CD8-positive, alpha-beta memory T cell (primary cell): ENCODE results near the gene TCTN1. TPM values are rescaled to one million over a fixed set of nuclear protein-coding genes. Genes with fewer than 3 reads are reported as not detected.
A peak's percentile ranks its signal among the peaks of the same experiment; 100 is the strongest.

Source experiments
- CTCF ChIA-PET: fragments of 350-600 bp; sonication (Branson Sonifier 250); formaldehyde crosslinking; loops from one replicate; lab custom pipeline; 2021; ENCODE audit warnings: antibody characterized with exemption; lab: Charles Lee
- POLR2A ChIA-PET: fragments of 350-600 bp; sonication (Branson Sonifier 250); formaldehyde crosslinking; loops from one replicate; lab custom pipeline; 2021; ENCODE audit warnings: antibody characterized with exemption; lab: Charles Lee
- DNase-seq, 5 donors: peaks; one replicate each; pipeline versions ENCODE4 v3.0.0 to v3.0.0-alpha.2; 2020 to 2022; ENCODE audit warnings: mixed read lengths in 1 of 5
- H3K27ac ChIP-seq: one replicate; pipeline ENCODE4 v1.7.0; 2013; ENCODE audit warnings: low read depth, mild to moderate bottlenecking, low read length, moderate library complexity
- H3K27me3 ChIP-seq: 2 replicates; pipeline ENCODE4 v1.7.0; 2013; ENCODE audit warnings: low read length, mild to moderate bottlenecking; ENCODE audit not compliant: insufficient read depth, poor library complexity, severe bottlenecking
- H3K36me3 ChIP-seq: 2 replicates; pipeline ENCODE4 v1.7.0; 2013; ENCODE audit warnings: mild to moderate bottlenecking, low read length, moderate library complexity; ENCODE audit not compliant: insufficient read depth
- H3K4me1 ChIP-seq: 2 replicates; pipeline ENCODE4 v1.7.0; 2013; ENCODE audit warnings: mild to moderate bottlenecking, low read length, moderate library complexity; ENCODE audit not compliant: insufficient read depth
- H3K4me3 ChIP-seq: 2 replicates; pipeline ENCODE4 v1.7.0; 2013; ENCODE audit warnings: mild to moderate bottlenecking, low read length
- H3K9me3 ChIP-seq: 2 replicates; pipeline ENCODE4 v1.7.0; 2013; ENCODE audit warnings: mild to moderate bottlenecking, low read length
- H3K27ac Mint-ChIP-seq, 8 donors: one replicate each; pipeline ENCODE4 v1.8.0; 2020 to 2021; ENCODE audit warnings: mixed read lengths in 8 of 8, mild to moderate bottlenecking in 6 of 8, inconsistent platforms in 3 of 8, moderate library complexity in 3 of 8
- H3K27me3 Mint-ChIP-seq, 2 donors: one replicate each; pipeline ENCODE4 v1.8.0; 2020 to 2021; ENCODE audit warnings: mixed read lengths in 2 of 2, mild to moderate bottlenecking in 1 of 2, moderate library complexity in 1 of 2
- H3K36me3 Mint-ChIP-seq, 3 donors: one replicate each; pipeline ENCODE4 v1.8.0; 2020 to 2021; ENCODE audit warnings: mixed read lengths in 3 of 3, inconsistent platforms in 1 of 3, mild to moderate bottlenecking in 1 of 3
- H3K4me1 Mint-ChIP-seq, 3 donors: one replicate each; pipeline ENCODE4 v1.8.0; 2020 to 2021; ENCODE audit warnings: mixed read lengths in 3 of 3, inconsistent platforms in 1 of 3, mild to moderate bottlenecking in 1 of 3
- H3K4me3 Mint-ChIP-seq, 7 donors: one replicate each; pipeline ENCODE4 v1.8.0; 2020 to 2021; ENCODE audit warnings: mixed read lengths in 7 of 7, mild to moderate bottlenecking in 6 of 7, moderate library complexity in 4 of 7, inconsistent platforms in 2 of 7
- H3K9me3 Mint-ChIP-seq, 5 donors: one replicate each; pipeline ENCODE4 v1.8.0; 2020 to 2022; ENCODE audit warnings: mixed read lengths in 5 of 5, mild to moderate bottlenecking in 3 of 5, moderate library complexity in 2 of 5, inconsistent platforms in 1 of 5
- polyA plus RNA-seq: library from polyadenylated mRNA; unstranded; fragments of 300-500 nt; fragmentation: Illumina TruSeq; gene quantifications from one replicate; pipeline ENCODE4 v1.2.3, GENCODE V29; 2021
- total RNA-seq, 2 experiments: library from RNA; stranded (reverse); gene quantifications; one replicate each; pipeline ENCODE4 v1.2.3, GENCODE V29; 2021

Gene TCTN1
- total and polyA plus RNA-seq, 3 experiments from 2014 or later = 4.6 to 11.1 (median 9.8) TPM

GRCh38 chr12:110694330-110694901, 80.5 kb downstream of the TCTN1 start:
- CTCF ChIA-PET = no interaction called here
- POLR2A ChIA-PET = no interaction called here

GRCh38 chr12:110696283-110696682, 82.4 kb downstream of the TCTN1 start:
- Mint-ChIP-seq H3K4me1 (peaks cover 5 to 7% (median 6%) of the 10 kb centered on the region in 3 donors), H3K27me3 (no peaks in the 10 kb centered on the region), H3K9me3 (no peaks in the 10 kb centered on the region), H3K27ac (no peak overlapping the region), H3K4me3 (no peak overlapping the region), H3K36me3 (no peaks in the 10 kb centered on the region)
- Histone ChIP-seq H3K4me1 (peaks cover 6% of the 10 kb centered on the region), H3K36me3 (no peaks in the 10 kb centered on the region), H3K4me3 (no peak overlapping the region), H3K9me3 (no peaks in the 10 kb centered on the region), H3K27ac (no peak overlapping the region), H3K27me3 (no peaks in the 10 kb centered on the region)
- ChIA-PET POLR2A (interaction anchor here (0.6 kb wide), 1 partner anchor 63 kb away, joined by 4 read pairs; no protein-coding TSS in a partner anchor), CTCF (interaction anchor here (3.3 kb wide), 1 partner anchor 95 kb away, joined by 18 read pairs; no protein-coding TSS in a partner anchor)
- no peak for DNase-seq

More at GRCh38 chr12:110694330-110694901, 80.5 kb downstream of the TCTN1 start:
- Histone ChIP-seq H3K36me3 (no peaks in the 10 kb centered on the region), H3K9me3 (no peaks in the 10 kb centered on the region), H3K27me3 (no peaks in the 10 kb centered on the region), H3K4me3 (no peak overlapping the region), H3K27ac (no peak overlapping the region), H3K4me1 (peaks cover 13% of the 10 kb centered on the region)
- peaks cover 15 to 18% (median 18%) of the 10 kb centered on the region in 3 donors for H3K4me1 Mint-ChIP-seq
- no peak overlapping the region for H3K27ac Mint-ChIP-seq
- H3K9me3 Mint-ChIP-seq = no peaks in the 10 kb centered on the region
- no peaks in the 10 kb centered on the region for H3K27me3 Mint-ChIP-seq
- peaks cover 0 to under 1% (median 0%) of the 10 kb centered on the region in 3 donors for H3K36me3 Mint-ChIP-seq
- no peak overlapping the region for H3K4me3 Mint-ChIP-seq
- no peak for DNase-seq

- POLR2A ChIA-PET = interaction anchor here (0.7 kb wide), 2 partner anchors 35 to 115 kb away, joined by 3 read pairs; no protein-coding TSS in a partner anchor
- no peaks in the 10 kb centered on the region for H3K36me3 Mint-ChIP-seq
- no peaks in the 10 kb centered on the region for H3K9me3 ChIP-seq
- H3K27me3 ChIP-seq = no peaks in the 10 kb centered on the region
- H3K27ac Mint-ChIP-seq = peak overlapping the region in 2 of 8 donors; percentile 59 to 68
- no peaks in the 10 kb centered on the region for H3K9me3 Mint-ChIP-seq
- no peak for DNase-seq
- no peak overlapping the region for H3K27ac ChIP-seq
- H3K4me1 Mint-ChIP-seq = peaks cover 5 to 7% (median 6%) of the 10 kb centered on the region in 3 donors
- H3K4me3 ChIP-seq = no peak overlapping the region
- peaks cover 6% of the 10 kb centered on the region for H3K4me1 ChIP-seq
- H3K27me3 Mint-ChIP-seq = no peaks in the 10 kb centered on the region
- H3K4me3 Mint-ChIP-seq = no peak overlapping the region
- CTCF ChIA-PET = interaction anchor here (0.8 to 3.3 kb wide), 5 partner anchors 32 to 229 kb away, joined by 3 to 18 read pairs (median 4); partner anchors contain the start of genes FAM216A and GPN3
- H3K36me3 ChIP-seq = no peaks in the 10 kb centered on the region
Measured at GRCh38 chr12:110697236-110697635, 83.3 kb downstream of the TCTN1 start.

- CTCF ChIA-PET = interaction anchor here (0.8 to 3.3 kb wide), 5 partner anchors 33 to 230 kb away, joined by 3 to 18 read pairs (median 4); partner anchors contain the start of genes FAM216A and GPN3
Measured at GRCh38 chr12:110698171-110698902, 84.4 kb downstream of the TCTN1 start.

More at GRCh38 chr12:110698171-110698902, 84.4 kb downstream of the TCTN1 start:
- H3K9me3 Mint-ChIP-seq = no peaks in the 10 kb centered on the region
- no peaks in the 10 kb centered on the region for H3K9me3 ChIP-seq
- H3K27ac ChIP-seq = peak overlapping the region; percentile 47
- no peaks in the 10 kb centered on the region for H3K27me3 Mint-ChIP-seq
- POLR2A ChIA-PET = interaction anchor here (0.7 kb wide), 1 partner anchor 116 kb away, joined by 3 read pairs; no protein-coding TSS in a partner anchor
- H3K27me3 ChIP-seq = no peaks in the 10 kb centered on the region
- H3K4me3 Mint-ChIP-seq = peak overlapping the region in 1 of 7 donors; percentile 44
- peaks cover 5 to 7% (median 6%) of the 10 kb centered on the region in 3 donors for H3K4me1 Mint-ChIP-seq
- H3K36me3 ChIP-seq = no peaks in the 10 kb centered on the region
- peaks cover 6% of the 10 kb centered on the region for H3K4me1 ChIP-seq
- H3K4me3 ChIP-seq = no peak overlapping the region
- H3K36me3 Mint-ChIP-seq = no peaks in the 10 kb centered on the region
- H3K27ac Mint-ChIP-seq = peak overlapping the region in 3 of 8 donors; percentile 44 to 85 (median 78)
- DNase-seq = peak; percentile 54 to 83 (median 70)

Other genes with a start within 250 kb of the TCTN1 start
- gene ANAPC7, start 210.4 kb upstream of the TCTN1 start, total RNA-seq = 10 to 100 TPM; 66.7 to 67.1 TPM
- 26.9 TPM for gene ANAPC7, start 210.4 kb upstream of the TCTN1 start, polyA plus RNA-seq
- gene ARPC3, start 163.8 kb upstream of the TCTN1 start, total RNA-seq = 100 to 1,000 TPM; 266 to 293 TPM
- gene ARPC3, start 163.8 kb upstream of the TCTN1 start, polyA plus RNA-seq = 800 TPM
- gene GPN3, start 145.9 kb upstream of the TCTN1 start, total RNA-seq = 10 to 100 TPM; 59.4 TPM
- 33.9 TPM for gene GPN3, start 145.9 kb upstream of the TCTN1 start, polyA plus RNA-seq
- 10 to 100 TPM; 43.2 to 44.0 TPM for gene FAM216A, start 145.3 kb upstream of the TCTN1 start, total RNA-seq
- gene FAM216A, start 145.3 kb upstream of the TCTN1 start, polyA plus RNA-seq = 9.8 TPM
- 10 to 100 TPM; 86.4 to 88.3 TPM for gene VPS29, start 112.0 kb upstream of the TCTN1 start, total RNA-seq
- 150 TPM for gene VPS29, start 112.0 kb upstream of the TCTN1 start, polyA plus RNA-seq
- gene RAD9B, start 111.8 kb upstream of the TCTN1 start, total RNA-seq = 1 to 10 TPM in 1 of 2 experiments, under 1 TPM in 1; 0.74 to 1.9 TPM
- 0.52 TPM for gene RAD9B, start 111.8 kb upstream of the TCTN1 start, polyA plus RNA-seq
- 10 to 100 TPM; 52.0 TPM for gene PPTC7, start 30.8 kb upstream of the TCTN1 start, total RNA-seq
- gene PPTC7, start 30.8 kb upstream of the TCTN1 start, polyA plus RNA-seq = 11.7 TPM
- 10 to 100 TPM; 18.5 to 20.2 TPM for gene HVCN1, start 75.0 kb downstream of the TCTN1 start, total RNA-seq
- gene HVCN1, start 75.0 kb downstream of the TCTN1 start, polyA plus RNA-seq = 17.6 TPM
- gene PPP1CC, start 128.8 kb downstream of the TCTN1 start, total RNA-seq = 100 to 1,000 TPM; 242 to 249 TPM
- 130 TPM for gene PPP1CC, start 128.8 kb downstream of the TCTN1 start, polyA plus RNA-seq
- gene CCDC63, start 232.9 kb downstream of the TCTN1 start, total RNA-seq = not detected
- not detected for gene CCDC63, start 232.9 kb downstream of the TCTN1 start, polyA plus RNA-seq